Measurements from ENCODE around the gene AIP.

Gene AIP

GRCh38 chr11:67534070-67534679 is 51.3 kb downstream of the AIP start:
- no peak for DNase-seq (ENCODE audit: low read depth)

GRCh38 chr11:67535561-67535960 is 52.7 kb downstream of the AIP start:
- no peak for DNase-seq (ENCODE audit: low read depth)

- peak; percentile 25 for DNase-seq (ENCODE audit: low read depth)
These were observed 55.5 kb downstream of the AIP start for GRCh38 chr11:67538306-67538705.

DNA sequence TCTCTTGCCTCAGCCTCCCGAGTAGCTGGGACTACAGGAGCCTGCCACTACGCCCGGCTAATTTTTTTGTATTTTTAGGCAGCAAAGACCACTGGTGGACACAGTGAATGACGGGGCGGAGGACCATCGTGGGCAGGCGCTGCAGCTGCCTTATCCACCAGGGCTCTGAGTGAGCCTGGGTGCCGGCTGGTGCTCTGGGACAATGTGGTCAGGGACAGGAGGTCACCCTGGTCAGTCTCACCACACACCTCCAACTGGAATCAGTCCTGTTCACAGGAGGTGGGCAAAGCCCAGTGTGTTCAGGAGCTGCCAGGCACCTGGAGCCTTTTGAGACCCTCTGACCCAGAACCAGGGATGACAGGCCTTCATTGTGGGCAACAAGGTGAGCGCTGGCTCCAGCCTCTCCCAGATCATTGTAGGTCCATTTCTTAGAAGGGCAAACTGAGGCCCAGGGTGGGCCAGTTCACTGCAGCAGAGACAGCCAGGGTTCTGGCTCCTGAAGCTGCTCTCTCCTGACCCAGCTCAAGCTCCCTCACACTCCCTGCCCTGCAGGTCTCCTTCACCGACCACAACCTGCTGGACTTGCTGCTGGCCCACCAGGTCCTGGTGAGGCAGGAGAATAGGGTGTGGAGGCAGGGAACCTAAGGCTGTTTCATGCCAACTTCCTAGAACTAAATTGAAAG is 56.1 kb downstream of the AIP start:
- DNase-seq (ENCODE audit: low read depth) = no peak

- DNase-seq (ENCODE audit: low read depth) = no peak
These were observed 56.7 kb downstream of the AIP start for GRCh38 chr11:67539550-67539949.
